GM23248 (cell line): ENCODE measurements around the gene NAA25. TPM values are rescaled to one million over a fixed set of nuclear protein-coding genes. Genes with fewer than 3 reads are reported as not detected.

Experiments
- DNase-seq: peaks from one replicate; pipeline ENCODE4 v3.0.0-alpha.2; 2015
- H2AFZ ChIP-seq: fragments of 200-600 bp; sonication (generic); 2 replicates; pipeline ENCODE4 v1.6.1; 2016; ENCODE audit warnings: antibody characterized with exemption
- H3F3A ChIP-seq: fragments of 200-600 bp; sonication (generic); 2 replicates; pipeline ENCODE4 v1.6.1; 2016; ENCODE audit warnings: mild to moderate bottlenecking, antibody characterized with exemption, mixed run types; ENCODE audit not compliant: insufficient read depth
- H3K27ac ChIP-seq: fragments of 200-600 bp; sonication (generic); 2 replicates; pipeline ENCODE4 v1.5.1; 2016; ENCODE audit warnings: mild to moderate bottlenecking
- H3K27me3 ChIP-seq: fragments of 200-600 bp; sonication (generic); replicated peaks from 2 replicates; pipeline ENCODE4 v1.6.1; 2016; ENCODE audit warnings: mild to moderate bottlenecking; ENCODE audit not compliant: insufficient read depth
- H3K36me3 ChIP-seq: fragments of 200-600 bp; sonication (generic); 2 replicates; pipeline ENCODE4 v1.6.1; 2016; ENCODE audit warnings: low read depth, mild to moderate bottlenecking
- H3K4me1 ChIP-seq: fragments of 200-600 bp; sonication (generic); 2 replicates; pipeline ENCODE4 v1.6.1; 2016; ENCODE audit warnings: mild to moderate bottlenecking; ENCODE audit not compliant: insufficient read depth
- H3K4me2 ChIP-seq: fragments of 200-600 bp; sonication (generic); one replicate; pipeline ENCODE4 v1.6.1; 2016; ENCODE audit warnings: mild to moderate bottlenecking; ENCODE audit not compliant: unreplicated experiment
- H3K4me3 ChIP-seq: fragments of 200-600 bp; sonication (generic); 2 replicates; pipeline ENCODE4 v1.5.1; 2016; ENCODE audit warnings: mild to moderate bottlenecking
- H3K79me2 ChIP-seq: fragments of 200-600 bp; sonication (generic); 2 replicates; pipeline ENCODE4 v1.6.1; 2016; ENCODE audit warnings: mild to moderate bottlenecking; ENCODE audit not compliant: insufficient read depth
- H3K9ac ChIP-seq: fragments of 200-600 bp; sonication (generic); 2 replicates; pipeline ENCODE4 v1.6.1; 2016; ENCODE audit warnings: mild to moderate bottlenecking
- H3K9me2 ChIP-seq: fragments of 200-600 bp; sonication (generic); 2 replicates; pipeline ENCODE4 v1.6.1; 2016; ENCODE audit warnings: mixed run types, mild to moderate bottlenecking, moderate library complexity; ENCODE audit not compliant: insufficient read depth
- H3K9me3 ChIP-seq: fragments of 200-600 bp; sonication (generic); one replicate; pipeline ENCODE4 v1.6.1; 2017; ENCODE audit warnings: low read depth
- H4K20me1 ChIP-seq: fragments of 200-600 bp; sonication (generic); 2 replicates; pipeline ENCODE4 v1.6.0; 2016; ENCODE audit not compliant: insufficient read depth
- EZH2 ChIP-seq: fragments of 200-600 bp; sonication (generic); IDR thresholded peaks from 2 replicates; pipeline ENCODE4 v1.6.1; 2018; ENCODE audit warnings: antibody characterized with exemption, mild to moderate bottlenecking; ENCODE audit not compliant: insufficient read depth, poor library complexity, severe bottlenecking
- EZH2phosphoT487 ChIP-seq: fragments of 200-600 bp; sonication (generic); IDR thresholded peaks from 2 replicates; pipeline ENCODE4 v1.6.1; 2018; ENCODE audit warnings: antibody characterized with exemption, moderate library complexity, mild to moderate bottlenecking, low read depth; ENCODE audit not compliant: insufficient read depth
- WGBS, 2 experiments: methylation state at CpG; one replicate each; pipeline ENCODE4 v1.1.6; 2015 to 2017; ENCODE audit warnings: low lambda C conversion rate in 2 of 2, low coverage in 1 of 2; ENCODE audit errors: missing lambda C conversion rate in 2 of 2; 5-methylcytosine and 5-hydroxymethylcytosine counted together
- in situ Hi-C: fragments of 300-500 bp; cut with MboI; formaldehyde crosslinking; loops from 2 replicates; pipeline ENCODE4 v1.15.0; 2020
- polyA plus RNA-seq: library from polyadenylated mRNA; unstranded; fragments of >200 nt; fragmentation: Nextera tagmentation; extraction: Ambion mirVana; gene quantifications from 2 replicates; pipeline ENCODE4 v1.2.1, GENCODE V29; 2016
- total RNA-seq: library from RNA; depleted of rRNA; stranded (reverse); fragments of >200 nt; shearing (Covaris generic); gene quantifications from 2 replicates; pipeline ENCODE4 v1.2.3, GENCODE V29; 2014

Gene NAA25
- total and polyA plus RNA-seq, 2 experiments from 2014 or later: 15.2 to 16.1 TPM

GRCh38 chr12:112133418-112133817 lies 24.8 kb upstream of the NAA25 start:
- Histone ChIP-seq H3K36me3 (peaks cover 46% of the 10 kb centered on the region), H4K20me1 (no peaks in the 10 kb centered on the region), H3K27me3 (no peaks in the 10 kb centered on the region), H3K27ac (no peak overlapping the region), H3K9me3 (no peaks in the 10 kb centered on the region), H3K4me3 (no peak overlapping the region), H3F3A (no peaks in the 10 kb centered on the region; the same call in 1 of the 2 replicates), H3K9ac (no peak overlapping the region), H2AFZ (no peak overlapping the region), H3K79me2 (peaks cover 49% of the 10 kb centered on the region), H3K9me2 (no peaks in the 10 kb centered on the region), H3K4me1 (peaks cover 34% of the 10 kb centered on the region), H3K4me2 (no peak overlapping the region)
- TF ChIP-seq EZH2phosphoT487: no peak
- TF ChIP-seq EZH2: no peak
- WGBS, 2 experiments: 55 to 60% methylated on average over 5 of the region's 5 CpGs
- no peak for DNase-seq
- in situ Hi-C loops: no loop called here

GRCh38 chr12:112131686-112132085 lies 23.1 kb upstream of the NAA25 start:
- H3K9me3 ChIP-seq: no peaks in the 10 kb centered on the region
- peak overlapping the region; percentile 37 for H2AFZ ChIP-seq
- peak overlapping the region; percentile 84 for H3K27ac ChIP-seq
- peaks cover 47% of the 10 kb centered on the region for H3K4me1 ChIP-seq
- in situ Hi-C loops: no loop called here
- DNase-seq: peak; percentile 23
- H3K4me3 ChIP-seq: 0 out of 2 replicates have a peak overlapping the region, but pooled peaks have one; percentile 2
- no peaks in the 10 kb centered on the region for H3K9me2 ChIP-seq
- H3K9ac ChIP-seq: peak overlapping the region; percentile 76
- 16 to 21% methylated on average over 1 of the region's 1 CpG for WGBS, 2 experiments
- peak overlapping the region; percentile 79 for H3K4me2 ChIP-seq
- no peaks in the 10 kb centered on the region for H4K20me1 ChIP-seq
- peaks cover 33% of the 10 kb centered on the region for H3K36me3 ChIP-seq
- TF ChIP-seq EZH2 (no peak), EZH2phosphoT487 (no peak)
- H3K27me3 ChIP-seq: no peaks in the 10 kb centered on the region
- H3F3A ChIP-seq: no peaks in the 10 kb centered on the region; the same call in 1 of the 2 replicates
- peaks cover 67% of the 10 kb centered on the region for H3K79me2 ChIP-seq

GRCh38 chr12:112130441-112130998 lies 21.9 kb upstream of the NAA25 start:
- H3K9me3 ChIP-seq: no peaks in the 10 kb centered on the region
- peaks cover 78% of the 10 kb centered on the region for H3K79me2 ChIP-seq
- peak overlapping the region; percentile 65 for H3K4me3 ChIP-seq
- TF ChIP-seq EZH2phosphoT487 (no peak), EZH2 (no peak)
- H3F3A ChIP-seq: no peaks in the 10 kb centered on the region; the same call in 1 of the 2 replicates
- peak overlapping the region; percentile 84 for H3K27ac ChIP-seq
- peaks cover 29% of the 10 kb centered on the region for H3K36me3 ChIP-seq
- H2AFZ ChIP-seq: peak overlapping the region; percentile 82
- no peaks in the 10 kb centered on the region for H4K20me1 ChIP-seq
- peak overlapping the region; percentile 76 for H3K9ac ChIP-seq
- WGBS, 2 experiments: 0% methylated on average over 2 of the region's 2 CpGs
- H3K4me1 ChIP-seq: peaks cover 51% of the 10 kb centered on the region
- DNase-seq: peak; percentile 55
- no peaks in the 10 kb centered on the region for H3K9me2 ChIP-seq
- in situ Hi-C loops: no loop called here
- H3K27me3 ChIP-seq: no peaks in the 10 kb centered on the region
- H3K4me2 ChIP-seq: peak overlapping the region; percentile 79

GRCh38 chr12:112126911-112127310 lies 18.3 kb upstream of the NAA25 start:
- H3K79me2 ChIP-seq: peaks cover 60% of the 10 kb centered on the region
- 73 to 74% methylated on average over 7 of the region's 7 CpGs for WGBS, 2 experiments
- H3K4me3 ChIP-seq: peak overlapping the region; percentile 86
- H3K4me1 ChIP-seq: peaks cover 69% of the 10 kb centered on the region
- H2AFZ ChIP-seq: no peak overlapping the region
- DNase-seq: peak; percentile 35
- peak overlapping the region; percentile 97 for H3K4me2 ChIP-seq
- no peak overlapping the region for H3K27ac ChIP-seq
- no peaks in the 10 kb centered on the region for H3K27me3 ChIP-seq
- TF ChIP-seq EZH2phosphoT487: no peak
- no peak for TF ChIP-seq EZH2
- peak overlapping the region; percentile 94; the same call in 1 of the 2 replicates for H3K9ac ChIP-seq
- in situ Hi-C loops: no loop called here
- peaks cover 8% of the 10 kb centered on the region; the same call in 1 of the 2 replicates for H3K36me3 ChIP-seq
- H3K9me3 ChIP-seq: no peaks in the 10 kb centered on the region
- H4K20me1 ChIP-seq: no peaks in the 10 kb centered on the region
- H3F3A ChIP-seq: peaks cover 15% of the 10 kb centered on the region; the same call in 1 of the 2 replicates
- H3K9me2 ChIP-seq: no peaks in the 10 kb centered on the region
